Iris pigment epithelial cell (primary cell): ENCODE results near the gene REEP1.
"Not testable (repeated sequence)": the region's sequence is repeated elsewhere in the genome, so short reads cannot be mapped to it uniquely, and the experiment has no call there.

Experiments used
- DNase-seq: peaks from one replicate; pipeline ENCODE4 v3.0.0-alpha.2; 2011; ENCODE audit warnings: low read depth

The REEP1 gene

DNA sequence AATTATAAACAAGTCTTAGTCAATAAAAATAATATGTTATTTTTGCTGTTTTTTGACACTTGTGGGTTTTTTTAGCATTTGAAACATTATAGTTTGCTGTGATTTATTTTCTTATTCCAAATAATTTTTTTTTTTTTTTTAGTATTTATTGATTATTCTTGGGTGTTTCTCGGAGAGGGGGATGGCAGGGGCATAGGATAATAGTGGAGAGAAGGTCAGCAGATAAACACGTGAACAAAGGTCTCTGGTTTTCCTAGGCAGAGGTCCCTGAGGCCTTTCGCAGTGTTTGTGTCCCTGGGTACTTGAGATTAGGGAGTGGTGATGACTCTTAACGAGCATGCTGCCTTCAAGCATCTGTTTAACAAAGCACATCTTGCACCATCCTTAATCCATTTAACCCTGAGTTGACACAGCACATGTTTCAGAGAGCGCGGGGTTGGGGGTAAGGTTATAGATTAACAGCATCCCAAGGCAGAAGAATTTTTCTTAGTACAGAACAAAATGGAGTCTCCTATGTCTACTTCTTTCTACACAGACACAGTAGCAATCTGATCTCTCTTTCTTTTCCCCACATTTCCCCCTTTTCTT is 8.5 kb upstream of the REEP1 start:
- DNase-seq, result not testable (repeated sequence)

DNA sequence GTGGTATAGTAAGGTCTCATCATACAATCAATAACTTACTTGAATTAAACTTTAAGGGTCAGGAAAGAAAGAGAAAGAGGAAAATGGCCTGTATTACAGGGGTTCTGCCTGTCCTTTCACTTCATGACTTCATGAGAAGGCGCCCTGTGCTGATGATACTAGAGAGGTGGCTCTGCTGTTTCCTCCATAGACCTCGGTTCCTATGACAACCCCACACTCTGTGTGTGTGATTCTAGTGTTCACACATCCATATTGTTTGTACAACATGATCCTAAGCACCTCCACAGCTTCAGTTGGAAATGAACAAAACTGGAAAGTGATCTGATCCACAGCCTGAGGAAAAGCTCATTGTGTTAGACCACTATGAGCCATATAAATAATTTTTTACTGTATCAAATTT is 7.0 kb upstream of the REEP1 start:
- no peak for DNase-seq

DNA sequence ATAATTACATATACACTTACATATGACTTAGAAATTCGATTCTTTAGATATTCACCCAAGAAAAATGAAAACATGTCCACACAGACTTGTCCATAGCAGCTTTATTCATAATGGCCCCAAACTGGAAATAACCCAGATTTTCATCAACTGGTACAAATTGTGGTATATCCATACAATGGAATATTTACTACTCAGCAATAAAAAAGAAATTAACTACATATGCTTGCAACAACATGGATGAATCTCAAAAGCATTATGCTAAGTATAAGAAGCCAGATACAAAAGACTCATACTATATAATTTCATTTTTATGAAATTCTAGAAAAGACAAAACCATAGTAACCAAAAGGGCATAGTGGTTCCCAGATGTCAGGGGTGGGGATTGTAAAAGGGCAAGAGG is 5.1 kb upstream of the REEP1 start:
- DNase-seq, result no peak

DNA sequence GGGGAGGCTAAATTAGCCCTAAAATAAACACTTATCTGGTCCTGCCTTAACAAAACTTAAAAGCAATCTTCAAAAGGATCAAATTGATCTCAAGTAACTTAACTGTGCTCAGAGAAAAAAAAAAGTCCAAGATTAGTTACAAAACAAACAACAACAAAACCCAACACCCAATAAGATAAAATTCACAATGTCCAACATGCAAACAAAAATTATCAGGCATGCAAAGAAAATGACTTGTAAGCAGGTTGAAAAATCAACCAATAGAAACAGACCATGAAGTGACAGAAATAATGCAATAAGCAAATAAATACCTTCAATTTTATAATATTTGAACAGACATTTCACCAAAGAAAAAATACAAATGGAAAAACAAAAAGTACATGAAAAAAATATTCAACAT is 4.0 kb upstream of the REEP1 start:
- DNase-seq, result no peak

DNA sequence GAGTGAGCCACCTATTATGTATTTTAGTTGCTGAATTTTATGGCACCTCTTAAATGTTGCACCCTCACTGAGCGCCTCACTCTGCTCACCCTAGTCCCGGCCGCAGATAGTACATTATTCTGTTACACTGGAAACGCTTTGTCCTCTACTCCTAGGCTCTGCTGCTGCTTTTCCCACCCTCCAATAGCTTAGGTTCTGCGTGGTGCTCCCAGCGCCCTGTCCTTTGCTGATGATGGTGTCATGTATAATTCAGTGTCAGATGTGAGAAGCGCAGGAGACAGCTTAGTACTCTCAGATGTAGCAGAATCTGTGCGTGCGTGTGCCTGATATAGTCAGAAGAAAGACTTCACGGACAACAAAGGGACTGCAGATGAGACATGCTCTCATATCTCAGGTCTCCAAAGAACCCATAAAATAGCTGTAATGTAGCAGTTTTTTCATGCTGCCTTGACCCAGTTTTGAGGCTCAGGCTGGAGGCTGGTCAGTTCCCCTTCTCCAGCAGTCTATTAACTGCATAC is 1.4 kb upstream of the REEP1 start:
- DNase-seq, result no peak

DNA sequence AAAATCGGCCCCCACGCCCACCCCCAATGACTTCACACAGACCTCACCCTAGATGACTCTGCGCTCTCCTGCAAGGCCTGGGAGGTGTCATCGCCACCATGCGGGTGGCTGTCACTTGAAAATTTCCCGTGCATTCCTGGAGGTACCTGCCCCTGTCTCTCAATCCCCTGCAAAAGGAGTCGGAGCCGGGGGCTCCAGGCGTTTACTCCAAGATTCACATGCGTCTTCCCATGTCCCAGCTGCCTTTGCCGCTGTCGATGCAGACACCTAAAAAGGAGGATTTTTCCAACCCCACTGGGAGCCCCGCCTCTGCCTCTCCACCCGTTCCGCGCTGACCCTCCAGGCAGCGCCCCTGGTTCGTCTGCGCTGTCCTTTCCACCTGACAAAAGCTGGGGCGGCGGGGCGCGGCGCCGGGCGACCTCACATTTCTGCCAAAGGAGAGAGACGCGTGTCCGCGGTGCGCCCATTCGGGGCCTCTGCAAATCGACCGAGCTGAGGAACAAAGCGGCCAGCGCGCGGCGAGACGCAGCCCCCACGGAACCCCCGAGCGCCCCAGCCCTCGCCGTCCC is 667 bp downstream of the REEP1 start:
- no peak for DNase-seq

DNA sequence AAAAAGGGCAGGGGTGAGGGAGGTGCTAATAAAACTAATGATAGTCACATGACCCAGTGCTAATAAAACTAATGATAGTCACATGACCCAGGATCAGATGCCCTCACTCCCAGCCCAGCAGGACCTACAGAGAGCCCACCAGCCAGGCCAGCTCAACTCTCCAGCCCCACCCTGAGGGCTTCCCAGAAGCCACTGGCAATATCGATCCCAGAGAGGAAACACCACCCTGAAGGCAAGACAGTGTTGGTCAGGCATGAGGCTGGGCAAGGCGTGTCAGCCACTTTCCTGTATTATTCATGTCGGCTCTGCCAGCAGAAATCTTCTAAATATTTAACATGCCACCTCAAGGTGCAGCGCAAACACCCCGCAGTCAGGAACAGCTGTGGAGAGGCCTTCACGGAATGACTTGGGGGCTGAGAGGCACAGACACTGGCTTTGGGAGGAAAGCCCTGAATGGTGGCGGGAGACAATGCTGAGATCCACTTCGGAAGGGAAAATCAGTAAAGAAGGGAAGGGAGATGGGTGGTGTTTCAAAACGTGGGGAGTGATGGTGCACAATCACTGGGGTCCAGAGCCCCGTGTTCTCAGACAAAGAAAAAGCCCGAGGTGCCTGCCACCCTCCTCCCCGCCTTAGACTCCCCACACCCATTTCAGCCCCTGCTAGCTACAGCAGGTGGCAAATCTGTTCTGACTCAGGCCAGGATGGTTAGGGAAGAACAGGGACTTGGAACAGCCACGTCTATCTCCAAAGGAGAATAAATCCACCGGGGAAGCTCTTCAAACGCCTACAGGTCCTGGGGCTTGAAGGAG is 1.4 kb downstream of the REEP1 start:
- no peak for DNase-seq

DNA sequence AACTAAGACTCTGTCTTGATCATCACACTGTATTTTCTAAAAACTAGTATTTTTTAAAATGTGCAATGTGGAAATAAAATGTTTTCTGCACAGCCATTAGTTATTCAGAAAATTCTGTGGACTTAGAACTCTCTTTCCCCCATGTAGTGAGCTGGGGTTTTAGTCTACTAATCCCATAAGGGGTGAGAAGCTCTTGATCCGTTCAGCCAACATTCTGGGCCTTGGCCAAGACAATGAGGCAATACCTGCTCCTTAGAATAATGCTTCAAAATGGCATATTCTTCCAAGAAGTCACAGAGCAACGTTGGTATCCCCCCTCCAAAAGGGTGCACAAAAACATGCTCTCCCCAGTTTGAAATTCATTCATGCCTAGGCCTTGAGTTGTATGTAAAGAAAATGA is 4.0 kb downstream of the REEP1 start:
- DNase-seq, result no peak

DNA sequence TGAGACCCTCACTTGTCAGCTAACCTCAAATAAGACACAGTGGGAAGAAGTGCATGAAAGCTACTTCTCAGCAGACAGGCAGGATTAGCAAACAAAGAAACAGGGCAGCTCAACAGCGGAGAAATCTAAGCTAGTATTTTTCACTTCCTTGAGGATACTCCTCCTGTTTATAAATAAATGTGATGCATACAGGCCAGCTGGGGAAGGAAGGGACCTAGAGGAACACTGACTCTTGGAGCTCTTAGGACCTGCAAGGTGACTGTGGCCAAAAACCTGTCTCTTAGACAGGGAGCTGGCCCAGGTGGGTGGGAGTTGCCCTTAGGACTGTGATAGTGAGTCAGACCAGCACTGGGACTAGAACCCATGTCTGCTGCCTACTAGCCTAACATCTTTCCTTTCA is 4.8 kb downstream of the REEP1 start:
- no peak for DNase-seq

DNA sequence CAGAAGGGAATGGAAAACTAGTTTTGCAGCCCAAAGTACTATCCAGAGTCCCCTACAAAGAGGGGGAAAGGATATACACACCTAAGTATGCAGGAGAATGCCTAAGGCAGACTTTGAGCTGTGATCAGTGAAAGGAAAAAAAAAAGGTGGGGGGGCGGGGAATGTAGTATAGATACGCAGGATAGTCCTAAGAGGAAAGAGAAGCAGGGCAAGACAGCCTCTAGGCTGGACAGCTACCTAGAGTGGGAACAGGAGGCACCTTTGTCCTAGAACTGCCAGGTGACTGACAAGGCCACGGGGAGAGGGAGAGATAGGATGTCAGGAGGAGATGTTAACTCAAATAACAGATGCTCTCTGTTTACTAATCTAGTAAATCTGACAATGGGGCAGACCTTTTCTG is 6.0 kb downstream of the REEP1 start:
- no peak for DNase-seq

DNA sequence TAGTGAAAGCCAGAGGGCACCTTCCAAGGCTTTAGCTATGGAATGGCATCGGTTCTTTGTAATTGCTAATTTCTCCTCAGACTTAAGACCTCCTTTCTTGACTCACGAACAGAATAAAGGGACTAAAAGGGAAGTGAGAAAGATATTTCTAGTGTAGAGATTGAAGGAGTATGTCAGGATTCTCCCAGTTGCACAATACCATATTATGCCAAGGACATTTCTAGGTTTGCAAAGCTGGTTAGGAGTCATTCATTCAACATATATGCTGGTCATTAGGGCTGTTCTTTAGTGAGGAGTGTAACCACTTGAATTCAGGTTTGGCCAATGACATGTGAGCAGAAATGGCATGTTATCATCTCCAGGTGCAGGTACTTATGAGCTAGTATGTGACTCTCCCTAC is 7.4 kb downstream of the REEP1 start:
- no peak for DNase-seq

DNA sequence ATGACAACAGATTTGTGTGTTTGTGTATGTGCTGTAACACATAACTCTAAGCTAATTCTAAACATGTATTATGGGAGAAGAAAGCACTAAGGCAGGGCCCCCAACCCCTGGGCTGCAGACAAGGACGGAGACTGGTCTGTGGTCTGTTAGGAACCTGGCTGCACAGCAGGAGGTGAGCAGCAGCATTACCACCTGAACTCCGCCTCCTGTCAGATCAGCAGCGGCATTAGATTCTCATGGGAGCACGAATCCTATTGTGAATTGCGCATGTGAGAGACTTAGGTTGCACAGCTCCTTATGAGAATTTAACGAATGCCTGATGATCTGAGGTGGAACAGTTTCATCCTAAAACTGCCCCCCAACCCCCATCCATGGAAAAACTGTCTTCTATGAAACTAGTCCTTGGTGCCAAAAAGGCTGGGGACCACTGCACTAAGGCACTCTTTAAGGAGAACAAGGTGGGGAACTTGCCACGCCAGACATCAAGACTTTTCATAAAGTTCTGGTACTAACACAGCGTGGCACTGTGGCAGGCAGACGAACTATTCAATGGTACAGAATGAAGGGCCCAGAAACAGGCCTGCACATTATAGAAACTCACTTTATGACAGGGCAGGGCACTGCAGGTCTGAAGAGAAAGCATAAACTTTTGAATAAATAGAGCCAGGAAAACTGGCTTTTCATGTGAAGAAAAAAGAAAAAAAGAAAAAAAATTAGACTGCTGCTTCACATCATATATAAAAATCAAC is 14.0 kb downstream of the REEP1 start:
- DNase-seq, result no peak

DNA sequence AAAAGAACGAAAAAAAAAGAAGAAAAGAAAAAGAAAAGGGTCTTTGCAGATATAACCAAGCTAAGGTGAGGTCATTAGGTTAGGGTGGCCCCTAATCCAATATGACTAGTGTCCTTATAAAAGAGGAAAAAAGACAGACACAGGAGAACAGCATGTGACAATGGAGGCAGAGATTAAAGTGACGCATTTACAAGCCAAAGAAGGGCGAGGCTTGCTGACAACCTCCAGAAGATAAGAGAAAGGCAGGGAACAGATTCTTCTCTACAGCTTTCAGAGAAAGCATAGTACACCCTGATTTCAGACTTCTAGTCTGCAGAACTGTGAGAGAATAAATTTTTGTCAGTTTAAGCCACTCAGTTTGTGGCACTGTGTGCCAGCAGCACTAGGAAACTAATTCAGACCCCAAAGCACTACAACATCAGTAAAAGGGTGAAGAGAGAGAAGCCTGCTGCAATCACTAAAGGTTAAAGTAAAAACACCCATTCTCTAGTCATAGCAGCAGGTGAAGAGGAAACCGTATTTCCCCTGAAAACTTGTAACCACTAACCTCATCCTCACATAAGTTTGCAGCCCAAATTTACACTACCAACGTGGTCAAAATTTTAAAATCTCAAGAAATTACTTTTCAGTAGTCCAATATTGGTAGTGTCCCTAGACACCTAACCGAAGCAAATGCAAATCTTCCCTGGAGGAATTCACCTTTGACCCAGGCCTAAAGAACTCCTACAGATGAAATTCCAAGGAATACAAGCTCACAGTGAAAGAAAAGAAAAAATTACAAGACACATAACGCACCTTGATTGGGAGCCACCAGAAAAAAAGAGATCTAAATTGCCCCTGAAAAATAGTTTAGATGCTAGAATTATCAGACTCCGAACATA is 17.5 kb downstream of the REEP1 start:
- DNase-seq, result no peak

DNA sequence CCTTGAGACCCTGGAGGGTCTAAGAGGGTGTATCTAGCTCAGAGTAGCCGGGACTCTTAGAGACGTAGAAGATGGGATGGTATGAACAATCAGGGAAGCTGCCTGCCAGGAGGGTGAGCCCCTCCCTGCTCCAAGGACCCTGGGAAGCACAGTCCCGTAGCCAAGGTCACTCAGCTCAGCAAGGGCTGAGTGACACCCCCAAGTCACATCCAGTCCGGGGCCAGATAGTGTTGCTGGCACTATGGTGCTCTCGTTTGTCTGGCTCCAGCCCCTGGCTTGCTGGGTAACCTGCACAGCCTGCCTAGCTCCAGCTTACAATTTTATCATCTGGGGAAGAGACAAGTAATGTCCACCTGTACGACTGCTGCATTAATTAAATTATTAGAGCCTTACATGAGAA is 22.3 kb downstream of the REEP1 start:
- DNase-seq, result no peak

DNA sequence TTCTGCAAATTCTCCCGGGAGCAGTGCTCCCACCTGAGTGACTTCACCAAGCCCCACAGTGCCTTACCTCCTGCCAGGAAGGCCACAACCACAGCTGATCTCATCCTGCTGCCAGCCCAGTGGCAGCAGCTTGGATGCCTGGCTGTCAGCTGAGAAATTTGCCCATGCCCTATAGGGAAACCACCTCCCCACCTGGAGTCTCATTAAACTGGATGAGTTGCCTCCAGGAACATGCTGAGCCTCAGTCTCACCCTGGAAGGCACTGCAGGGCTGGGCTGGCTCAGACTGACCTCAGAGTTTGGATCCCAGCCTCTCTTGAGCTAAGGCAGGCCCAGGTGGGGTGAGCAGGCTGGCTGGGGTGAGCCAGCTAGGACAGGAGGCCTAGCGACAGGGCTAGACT is 23.3 kb downstream of the REEP1 start:
- no peak for DNase-seq

DNA sequence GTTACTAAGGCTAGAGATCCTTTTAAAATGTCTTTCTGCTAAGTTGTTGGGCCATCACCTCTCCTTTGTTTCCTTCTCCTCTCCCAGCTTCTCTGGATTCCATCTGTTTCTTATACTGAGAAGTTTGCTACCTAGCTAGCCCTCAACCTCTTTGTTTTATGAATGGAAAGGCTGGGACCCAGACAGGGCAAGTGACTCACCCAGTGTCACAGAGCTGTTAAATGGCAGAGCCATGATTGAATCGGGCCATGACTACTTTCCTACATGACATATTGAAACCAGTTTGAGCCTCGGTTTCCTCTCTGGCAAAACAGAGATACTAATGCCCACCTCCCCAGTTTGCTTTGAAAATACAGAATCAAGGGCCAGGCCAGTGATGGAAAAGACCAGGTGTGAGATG is 24.1 kb downstream of the REEP1 start:
- no peak for DNase-seq

DNA sequence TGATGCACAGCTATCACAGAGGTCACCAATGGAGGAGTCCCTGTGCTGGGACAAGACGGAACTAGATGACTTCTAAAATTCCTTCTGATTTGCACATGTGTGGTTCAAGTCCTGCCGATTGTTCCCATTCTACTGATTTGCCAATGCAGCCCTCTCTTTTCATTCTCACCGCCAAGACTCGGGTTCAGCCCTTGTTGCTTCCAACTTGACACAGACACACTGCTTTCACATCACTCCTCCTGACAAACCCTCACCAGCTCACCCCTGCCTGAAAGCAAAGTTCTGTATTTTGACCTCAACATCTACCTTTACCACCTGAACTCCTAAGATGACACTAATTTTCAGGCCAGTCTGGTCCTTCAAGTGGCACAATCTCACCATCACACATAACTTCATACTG is 25.5 kb downstream of the REEP1 start:
- DNase-seq, result no peak

DNA sequence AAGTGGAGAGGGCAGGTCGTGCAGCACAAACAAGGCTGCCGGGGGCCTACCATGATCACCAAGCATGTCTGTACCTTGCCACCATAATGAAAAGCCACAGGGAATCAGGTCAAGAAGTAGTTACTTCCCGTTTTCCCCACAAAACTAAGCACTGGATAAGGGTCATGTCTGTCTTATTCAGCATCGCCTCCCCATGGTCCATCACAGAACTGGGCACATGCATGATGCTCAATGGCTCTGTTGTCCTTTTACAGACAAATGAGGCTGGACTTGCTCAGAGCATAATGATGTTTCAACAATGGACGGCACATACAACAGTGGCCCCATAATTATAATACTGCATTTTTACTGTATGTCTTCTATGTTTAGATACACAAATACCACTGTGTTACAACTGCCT is 27.5 kb downstream of the REEP1 start:
- DNase-seq, result no peak

DNA sequence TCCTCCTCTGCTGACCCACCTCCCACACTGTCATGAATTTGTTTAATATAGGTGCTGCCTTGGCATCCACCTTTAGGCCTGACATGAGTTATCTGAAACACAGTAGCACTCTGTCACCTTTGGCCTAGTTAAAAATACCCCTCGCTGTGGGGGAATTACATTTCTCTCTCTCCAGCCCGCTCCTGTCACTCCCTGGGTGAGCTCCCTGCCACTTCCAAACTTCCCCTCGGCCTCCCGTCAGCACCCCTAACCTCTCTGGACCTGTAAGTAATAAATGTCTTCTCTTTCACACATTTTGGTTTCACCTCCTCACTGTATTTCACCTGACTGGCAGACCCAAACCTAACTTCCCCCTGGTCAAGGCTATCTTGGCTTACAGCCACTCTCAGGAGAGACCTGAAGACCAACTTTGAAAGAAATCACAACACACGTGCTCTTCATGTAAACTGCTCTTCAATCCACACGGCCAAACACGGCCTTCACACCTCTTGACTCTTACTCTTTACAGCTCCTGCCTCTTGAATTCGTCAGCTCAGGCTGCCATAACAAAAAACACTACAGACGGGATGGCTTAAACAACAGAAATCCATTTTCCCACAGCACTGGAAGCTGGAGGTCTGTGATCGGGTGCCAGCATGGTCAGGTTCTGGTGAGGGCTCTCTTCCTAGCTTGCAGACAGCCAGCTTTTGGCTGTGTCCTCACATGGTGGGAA is 28.3 kb downstream of the REEP1 start:
- DNase-seq, result no peak

DNA sequence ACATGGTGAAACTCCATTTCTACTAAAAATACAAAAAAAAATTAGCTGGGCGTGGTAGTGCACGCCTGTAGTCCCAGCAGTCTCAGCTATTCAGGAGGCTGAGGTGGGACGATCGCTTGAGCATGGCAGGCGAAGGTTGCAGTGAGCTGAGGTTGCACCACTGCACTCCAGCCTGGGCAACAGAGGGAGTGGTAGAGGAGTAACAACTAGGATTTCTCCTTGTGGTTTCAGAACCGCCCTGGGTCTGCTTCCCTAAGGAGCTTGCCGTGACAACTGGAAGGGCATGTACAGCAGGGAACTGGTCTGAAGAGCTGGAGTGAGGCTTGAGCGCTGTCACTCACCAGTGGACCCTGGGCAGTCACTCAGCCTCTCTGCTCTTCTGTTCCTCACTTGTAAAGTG is 29.1 kb downstream of the REEP1 start:
- DNase-seq, result no peak

DNA sequence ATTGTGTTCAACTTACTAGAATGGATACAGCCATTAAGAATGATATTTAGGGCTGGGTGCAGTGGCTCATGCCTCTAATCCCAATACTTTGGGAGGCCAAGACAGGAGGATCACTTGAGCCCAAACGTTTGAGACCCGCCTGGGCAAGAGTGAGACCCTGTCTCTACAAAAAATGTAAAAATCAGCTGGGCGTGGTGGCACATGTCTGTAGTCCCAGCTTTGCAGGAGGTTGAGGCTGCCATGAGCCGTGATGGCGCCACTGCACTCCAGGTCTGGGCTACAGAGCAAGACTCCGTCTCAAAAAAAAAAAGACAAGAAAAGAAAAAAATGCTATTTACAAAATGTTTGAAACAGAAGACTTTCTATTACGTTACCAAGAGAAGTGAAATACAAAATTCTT is 30.0 kb downstream of the REEP1 start:
- DNase-seq, result no peak
